IPS DF 19.7 (cell line): ENCODE results near the gene TRIM7.
"Not testable (repeated sequence)": the region's sequence is repeated elsewhere in the genome, so short reads cannot be mapped to it uniquely, and the experiment has no call there.

Experiments used
- DNase-seq: peaks from one replicate; pipeline ENCODE4 v3.0.0-alpha.2; 2013; ENCODE audit warnings: low read depth, low spot score

The TRIM7 gene

DNA sequence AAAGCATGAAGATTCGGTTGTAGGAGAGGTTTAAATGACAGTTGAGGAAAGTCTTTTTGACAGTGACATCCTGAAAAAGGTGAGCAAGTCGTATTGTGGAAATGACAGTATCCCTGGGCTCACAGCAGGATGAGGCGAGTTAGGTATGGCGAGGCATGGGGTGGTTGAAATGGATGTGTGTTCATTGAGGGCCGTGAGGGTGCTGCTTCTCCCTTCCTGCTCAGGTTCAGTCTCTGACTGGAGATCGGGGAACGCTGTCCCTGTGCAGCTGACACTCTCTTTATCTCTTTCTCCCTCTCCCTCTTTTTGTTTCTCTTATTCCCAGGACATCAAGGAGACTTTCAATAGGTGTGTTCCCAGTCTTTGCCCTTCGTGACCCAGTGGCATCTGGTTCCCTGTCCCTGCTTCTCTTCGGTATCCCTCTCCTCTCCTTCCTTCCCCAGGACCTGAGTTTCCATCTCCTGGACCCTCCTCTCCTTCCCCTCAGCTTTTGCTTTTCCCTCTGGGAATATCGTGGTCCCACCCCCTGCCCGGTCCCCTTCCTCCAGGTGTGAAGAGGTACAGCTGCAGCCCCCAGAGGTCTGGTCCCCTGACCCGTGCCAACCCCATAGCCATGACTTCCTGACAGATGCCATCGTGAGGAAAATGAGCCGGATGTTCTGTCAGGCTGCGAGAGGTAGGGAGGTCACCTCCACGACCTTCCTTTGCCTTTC is 28.2 kb upstream of the TRIM7 start:
- DNase-seq: no peak

- DNase-seq: no peak
Measured at GRCh38 chr5:181232593-181232992, 27.6 kb upstream of the TRIM7 start.

GRCh38 chr5:181231432-181231831 is 26.4 kb upstream of the TRIM7 start:
- DNase-seq: no peak

DNA sequence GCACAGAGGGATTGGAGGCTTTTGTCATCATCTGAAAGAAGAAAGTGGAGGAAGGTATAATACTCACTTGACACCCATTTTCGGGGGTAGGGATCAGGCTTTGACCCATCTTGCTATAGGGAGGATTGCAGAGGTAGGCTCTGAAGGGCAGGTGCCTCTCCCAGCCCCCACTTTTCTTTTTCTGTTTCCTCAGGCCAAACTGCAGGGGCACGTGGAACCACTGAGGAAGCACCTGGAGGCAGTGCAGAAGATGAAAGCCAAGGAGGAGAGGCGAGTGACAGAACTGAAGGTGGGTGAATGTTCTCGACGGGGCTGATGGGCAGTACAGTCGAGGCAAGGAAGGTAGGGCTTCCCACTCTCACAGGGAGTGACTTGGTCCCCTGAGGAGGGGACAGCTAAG is 25.6 kb upstream of the TRIM7 start:
- no peak for DNase-seq

DNA sequence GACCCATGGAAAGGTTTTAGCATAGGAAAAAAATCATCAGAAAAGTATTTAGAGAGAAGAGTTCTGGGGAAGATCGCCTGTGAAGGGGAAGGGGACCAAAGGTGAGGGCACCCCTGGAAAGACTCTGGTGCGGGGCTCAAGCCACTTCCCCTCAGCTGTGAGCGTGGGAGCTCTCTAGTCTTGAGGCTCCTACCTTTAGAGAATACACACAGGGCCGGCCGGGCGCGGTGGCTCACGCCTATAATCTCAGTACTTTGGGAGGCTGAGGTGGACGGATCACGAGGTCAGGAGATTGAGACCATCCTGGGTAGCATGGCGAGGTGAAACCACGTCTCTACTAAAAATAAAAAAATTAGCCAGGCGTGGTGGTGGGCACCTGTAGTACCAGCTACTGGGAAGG is 25.0 kb upstream of the TRIM7 start:
- no peak for DNase-seq

- DNase-seq: no peak
Measured at GRCh38 chr5:181224390-181225229, 19.6 kb upstream of the TRIM7 start.

DNA sequence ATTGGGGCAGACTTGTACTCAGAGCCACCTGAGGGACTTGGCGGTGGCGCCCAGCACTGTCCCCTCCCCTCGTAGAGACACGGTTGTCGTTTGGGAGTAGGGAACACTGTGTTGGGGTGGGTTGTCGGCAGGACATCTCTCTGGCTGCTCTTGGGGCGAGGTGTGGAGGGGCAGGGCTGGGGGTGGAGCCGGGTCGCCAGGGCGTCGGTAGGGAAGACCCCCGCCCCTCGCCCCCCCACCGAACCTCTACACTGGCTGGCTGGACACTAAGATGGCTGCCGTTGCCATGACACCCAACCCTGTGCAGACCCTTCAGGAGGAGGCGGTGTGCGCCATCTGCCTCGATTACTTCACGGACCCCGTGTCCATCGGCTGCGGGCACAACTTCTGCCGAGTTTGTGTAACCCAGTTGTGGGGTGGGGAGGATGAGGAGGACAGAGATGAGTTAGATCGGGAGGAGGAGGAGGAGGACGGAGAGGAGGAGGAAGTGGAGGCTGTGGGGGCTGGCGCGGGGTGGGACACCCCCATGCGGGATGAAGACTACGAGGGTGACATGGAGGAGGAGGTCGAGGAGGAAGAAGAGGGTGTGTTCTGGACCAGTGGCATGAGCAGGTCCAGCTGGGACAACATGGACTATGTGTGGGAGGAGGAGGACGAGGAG is 18.9 kb upstream of the TRIM7 start:
- DNase-seq: no peak

DNA sequence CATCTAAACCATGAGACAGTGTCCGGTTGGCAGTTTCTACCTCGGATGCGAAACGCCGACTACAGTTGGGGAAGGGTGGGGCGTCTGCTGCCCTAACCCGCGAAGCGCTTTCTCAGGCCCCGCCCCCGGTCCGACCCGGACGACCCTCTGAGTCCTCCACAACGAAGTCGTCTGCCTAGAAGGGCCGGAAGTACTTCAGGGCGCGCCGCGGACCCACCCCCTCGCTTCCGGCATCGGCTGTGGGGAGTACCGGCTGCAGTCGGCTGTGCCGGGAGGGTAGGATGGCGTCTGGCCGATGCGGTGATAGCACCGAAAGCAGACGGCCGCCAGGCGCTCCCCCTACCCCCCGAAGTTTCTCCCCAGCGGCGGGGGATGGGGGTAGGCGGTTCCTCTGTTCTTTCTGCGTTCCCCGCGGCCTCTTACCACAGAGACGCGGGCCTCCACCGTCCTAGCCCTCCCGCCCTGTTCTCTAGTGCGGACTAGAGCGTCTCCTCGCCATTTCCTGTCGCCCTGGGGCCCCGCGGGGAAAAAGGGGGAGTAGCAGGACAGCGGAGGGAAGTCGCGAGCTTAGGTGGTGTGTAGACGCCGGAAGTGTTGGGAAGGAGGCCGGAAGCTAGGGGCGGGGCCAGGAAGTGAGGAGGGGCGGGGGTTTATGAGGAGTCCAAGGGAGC is 18.2 kb upstream of the TRIM7 start, which contains the start of gene TRIM41:
TRIM41 (plus strand) TSS at position 224 of the 671 bp plus-strand sequence. CDS start 719 bp downstream, outside the sequence.
- DNase-seq: peak; percentile 94

- DNase-seq: no peak
Measured at GRCh38 chr5:181222630-181223057, 17.6 kb upstream of the TRIM7 start.

GRCh38 chr5:181221792-181222629 is 17.0 kb upstream of the TRIM7 start:
- DNase-seq: peak; percentile 84

DNA sequence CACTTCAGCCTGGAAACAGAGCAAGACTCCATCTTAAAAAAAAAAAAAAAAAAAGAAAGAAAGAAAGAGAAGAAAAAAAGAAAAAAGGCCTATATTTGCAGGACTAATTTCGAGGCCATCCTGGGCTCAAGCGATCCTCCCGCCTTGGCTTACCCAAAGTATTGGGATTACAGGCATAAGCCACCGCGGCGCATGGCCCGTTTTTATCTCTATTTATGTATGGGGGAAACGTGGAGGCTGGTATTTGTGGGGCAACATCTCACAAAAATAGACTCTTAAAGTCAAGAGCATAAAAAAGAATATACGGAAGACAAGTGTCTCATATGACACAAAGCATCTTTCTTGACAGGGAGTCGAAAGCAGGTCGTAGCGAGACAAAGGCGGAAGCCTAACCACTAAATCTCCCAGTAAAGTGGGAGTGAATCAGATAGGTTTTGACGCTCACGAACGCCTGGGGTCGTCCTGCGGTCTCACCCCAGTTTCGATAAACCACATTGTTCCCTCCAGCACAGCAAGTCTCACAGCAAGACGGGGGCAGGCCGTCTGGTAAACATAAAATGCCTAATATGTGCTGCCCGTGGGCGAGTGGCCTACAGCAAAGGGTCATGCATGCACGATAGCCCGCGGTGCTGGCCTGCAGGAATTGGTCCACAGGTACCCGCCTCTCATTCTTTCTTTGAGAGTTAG is 16.3 kb upstream of the TRIM7 start:
- DNase-seq: no peak

GRCh38 chr5:181220178-181220515 is 15.2 kb upstream of the TRIM7 start:
- no peak for DNase-seq

DNA sequence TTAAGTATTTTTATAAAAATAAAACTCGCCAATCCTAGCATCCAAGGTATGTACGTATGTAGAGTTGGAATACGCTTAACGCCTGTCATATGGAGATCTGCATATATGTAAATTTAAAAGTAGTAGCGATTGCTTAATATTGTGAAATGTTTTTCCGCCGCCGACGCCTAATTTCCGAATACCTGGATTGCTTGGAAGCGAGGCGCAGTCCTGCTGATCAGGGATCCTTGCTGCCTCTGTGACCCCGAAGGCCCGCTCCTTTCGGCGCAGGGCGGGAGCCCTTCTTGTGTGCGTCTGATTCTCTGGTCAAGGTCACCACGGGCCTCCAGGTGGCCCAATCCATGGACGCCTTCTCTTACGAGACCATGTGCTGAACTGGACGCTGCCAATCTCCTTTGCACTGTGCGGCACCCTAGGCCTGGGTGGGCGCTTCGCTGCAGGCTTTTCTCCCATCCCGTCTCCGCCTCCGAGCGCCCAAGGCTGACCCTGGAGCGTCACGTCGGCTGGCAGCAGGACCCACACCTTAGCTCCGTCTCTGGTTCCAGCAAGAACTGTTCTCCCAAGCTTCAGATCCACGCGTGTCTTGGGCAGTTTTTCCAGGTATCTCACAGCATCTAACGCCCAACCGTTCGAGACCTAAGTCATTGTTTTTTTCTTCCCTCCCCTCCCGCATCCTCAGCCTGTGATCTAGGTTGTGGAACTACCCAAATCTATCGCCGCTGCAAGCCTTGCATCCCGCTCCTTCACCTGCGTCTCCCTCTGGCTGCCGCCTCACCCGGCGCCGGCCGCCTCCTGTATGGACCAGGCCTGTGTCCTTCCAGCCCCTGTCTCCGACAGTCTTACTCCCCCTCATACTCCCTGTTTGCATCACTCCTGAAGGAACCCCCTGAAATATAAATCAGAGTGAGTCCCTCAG is 14.5 kb upstream of the TRIM7 start:
- DNase-seq: no peak

DNA sequence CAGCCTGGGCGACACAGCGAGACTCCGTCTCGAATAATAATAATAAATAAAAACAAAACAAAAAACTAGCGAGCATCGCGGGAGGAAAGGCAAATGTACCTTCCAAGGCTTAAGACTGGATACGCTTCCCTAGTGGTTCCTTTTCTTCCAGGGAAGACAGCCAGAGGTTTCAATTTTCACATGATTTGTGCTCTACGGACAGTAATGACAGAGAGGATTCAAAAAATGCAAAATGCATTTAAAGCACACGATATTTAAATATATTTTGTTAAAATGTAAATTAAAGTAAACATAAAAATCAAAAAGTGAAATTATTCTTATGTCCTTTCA is 13.8 kb upstream of the TRIM7 start:
- no peak for DNase-seq

GRCh38 chr5:181217803-181218062 is 12.7 kb upstream of the TRIM7 start:
- no peak for DNase-seq

- DNase-seq: no peak
Measured at GRCh38 chr5:181217111-181217802, 12.3 kb upstream of the TRIM7 start.

DNA sequence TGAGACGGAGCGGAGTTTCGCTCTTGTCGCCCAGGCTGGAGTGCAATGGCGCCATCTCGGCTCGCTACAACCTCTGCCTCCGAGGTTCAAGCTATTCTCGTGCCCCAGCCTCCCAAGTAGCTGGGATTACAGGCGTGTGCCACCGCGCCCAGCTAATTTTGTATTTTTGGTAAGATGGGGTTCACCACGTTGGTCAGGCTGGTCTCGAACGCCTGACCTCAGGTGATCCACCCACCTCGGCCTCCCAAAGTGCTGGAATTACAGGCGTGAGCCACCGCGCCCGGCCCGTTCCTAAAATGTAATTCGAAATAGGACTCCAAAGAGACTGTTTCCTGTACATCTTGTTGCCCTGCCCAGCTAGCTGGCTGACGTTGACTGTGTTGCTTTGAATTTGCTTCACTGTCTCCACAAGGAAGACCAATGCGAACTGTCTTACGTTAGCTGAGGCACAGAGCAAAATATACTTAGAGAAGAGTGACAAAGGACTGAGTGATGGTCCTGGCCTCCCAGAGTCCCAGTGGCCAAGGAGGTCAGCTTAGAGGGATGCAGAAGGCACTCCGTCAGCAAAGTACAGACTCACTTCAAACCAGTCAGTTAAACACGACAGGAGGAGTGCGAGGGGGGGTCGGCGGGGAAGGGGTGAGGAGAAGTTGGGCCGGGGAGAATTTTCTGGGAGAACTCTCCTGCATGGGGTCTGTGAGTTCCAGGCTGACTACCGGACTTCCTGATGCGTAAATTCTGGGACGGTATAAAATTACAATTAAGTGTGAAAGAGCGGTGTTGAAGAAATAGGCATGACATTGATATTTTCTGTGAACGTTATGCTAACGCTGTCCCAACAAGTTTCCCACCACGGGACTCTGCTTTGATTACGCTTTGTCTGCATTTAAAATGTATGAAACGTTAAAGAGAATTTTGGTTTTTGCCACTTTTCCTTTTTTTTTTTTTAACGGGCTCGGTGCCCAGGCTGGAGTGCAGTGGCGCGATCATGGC is 11.3 kb upstream of the TRIM7 start:
- no peak for DNase-seq

- DNase-seq: not testable (repeated sequence)
Measured at GRCh38 chr5:181214249-181214648, 9.3 kb upstream of the TRIM7 start.
